OCI-LY1 (cell line): ENCODE measurements around the gene CTDSPL.

Experiments used
- H2AFZ ChIP-seq: fragments of 200-600 bp; sonication (generic), shearing (Covaris generic); 2 replicates; pipeline ENCODE4 v1.6.0; 2014; ENCODE audit warnings: antibody characterized with exemption, mild to moderate bottlenecking, low read length
- H3F3A ChIP-seq: fragments of 200-600 bp; sonication (generic), shearing (Covaris generic); 2 replicates; pipeline ENCODE4 v1.6.0; 2014; ENCODE audit warnings: mild to moderate bottlenecking, antibody characterized with exemption, low read length, moderate library complexity; ENCODE audit not compliant: insufficient read depth
- H3K27ac ChIP-seq: fragments of 200-600 bp; sonication (generic); 2 replicates; pipeline ENCODE4 v1.5.1; 2014; ENCODE audit warnings: low read length, mixed run types, mild to moderate bottlenecking, low read depth; ENCODE audit not compliant: poor library complexity, severe bottlenecking
- H3K27me3 ChIP-seq: fragments of 200-600 bp; sonication (generic); 2 replicates; pipeline ENCODE4 v1.6.0; 2014; ENCODE audit warnings: antibody characterized with exemption, mild to moderate bottlenecking, low read length, moderate library complexity; ENCODE audit not compliant: insufficient read depth
- H3K36me3 ChIP-seq: fragments of 200-600 bp; sonication (generic); 2 replicates; pipeline ENCODE4 v1.6.1; 2014; ENCODE audit warnings: mild to moderate bottlenecking, antibody characterized with exemption, low read length, moderate library complexity, mixed read lengths; ENCODE audit not compliant: insufficient read depth
- H3K4me1 ChIP-seq: fragments of 200-600 bp; sonication (generic); 2 replicates; pipeline ENCODE4 v1.5.1; 2014; ENCODE audit warnings: mild to moderate bottlenecking, low read length, moderate library complexity; ENCODE audit not compliant: insufficient read depth, severe bottlenecking
- H3K4me2 ChIP-seq: fragments of 200-600 bp; sonication (generic), shearing (Covaris generic); 2 replicates; pipeline ENCODE4 v1.6.1; 2014; ENCODE audit warnings: low read length
- H3K4me3 ChIP-seq: fragments of 200-600 bp; sonication (generic); 2 replicates; pipeline ENCODE4 v1.5.1; 2014; ENCODE audit warnings: low read length, low read depth, mild to moderate bottlenecking, mixed read lengths; ENCODE audit not compliant: poor library complexity, severe bottlenecking
- H3K79me2 ChIP-seq: fragments of 200-600 bp; shearing (Covaris generic); 2 replicates; pipeline ENCODE4 v1.6.1; 2016; ENCODE audit warnings: mixed run types, low read length, mixed read lengths; ENCODE audit not compliant: insufficient read depth
- H3K9ac ChIP-seq: fragments of 200-600 bp; sonication (generic), shearing (Covaris generic); 2 replicates; pipeline ENCODE4 v1.6.1; 2014; ENCODE audit warnings: mild to moderate bottlenecking, low read length, mixed read lengths
- H3K9me2 ChIP-seq: fragments of 200-600 bp; sonication (generic), shearing (Covaris generic); 2 replicates; pipeline ENCODE4 v1.6.1; 2014; ENCODE audit warnings: low read depth, mild to moderate bottlenecking, low read length, mixed read lengths
- H3K9me3 ChIP-seq: fragments of 200-600 bp; shearing (Covaris generic); 2 replicates; pipeline ENCODE4 v1.6.1; 2014; ENCODE audit warnings: low read length, mixed read lengths
- H4K20me1 ChIP-seq: fragments of 200-600 bp; sonication (generic), shearing (Covaris generic); 2 replicates; pipeline ENCODE4 v1.6.0; 2016; ENCODE audit warnings: mild to moderate bottlenecking, low read length; ENCODE audit not compliant: insufficient read depth
- EZH2 ChIP-seq: fragments of 200-600 bp; sonication (generic), shearing (Covaris generic); IDR thresholded peaks from 2 replicates; pipeline ENCODE4 v1.8.0; 2017; ENCODE audit warnings: borderline replicate concordance, mixed run types, mild to moderate bottlenecking, antibody characterized with exemption, low read length, moderate library complexity, mixed read lengths
- TF ChIP-seq, protein P1 (sequence below): fragments of 200-600 bp; sonication (generic), shearing (Covaris generic); IDR thresholded peaks from 2 replicates; pipeline ENCODE4 v1.5.1; 2017; ENCODE audit warnings: mild to moderate bottlenecking, antibody characterized with exemption, low read length, moderate library complexity, mixed read lengths

CTDSPL gene

DNA sequence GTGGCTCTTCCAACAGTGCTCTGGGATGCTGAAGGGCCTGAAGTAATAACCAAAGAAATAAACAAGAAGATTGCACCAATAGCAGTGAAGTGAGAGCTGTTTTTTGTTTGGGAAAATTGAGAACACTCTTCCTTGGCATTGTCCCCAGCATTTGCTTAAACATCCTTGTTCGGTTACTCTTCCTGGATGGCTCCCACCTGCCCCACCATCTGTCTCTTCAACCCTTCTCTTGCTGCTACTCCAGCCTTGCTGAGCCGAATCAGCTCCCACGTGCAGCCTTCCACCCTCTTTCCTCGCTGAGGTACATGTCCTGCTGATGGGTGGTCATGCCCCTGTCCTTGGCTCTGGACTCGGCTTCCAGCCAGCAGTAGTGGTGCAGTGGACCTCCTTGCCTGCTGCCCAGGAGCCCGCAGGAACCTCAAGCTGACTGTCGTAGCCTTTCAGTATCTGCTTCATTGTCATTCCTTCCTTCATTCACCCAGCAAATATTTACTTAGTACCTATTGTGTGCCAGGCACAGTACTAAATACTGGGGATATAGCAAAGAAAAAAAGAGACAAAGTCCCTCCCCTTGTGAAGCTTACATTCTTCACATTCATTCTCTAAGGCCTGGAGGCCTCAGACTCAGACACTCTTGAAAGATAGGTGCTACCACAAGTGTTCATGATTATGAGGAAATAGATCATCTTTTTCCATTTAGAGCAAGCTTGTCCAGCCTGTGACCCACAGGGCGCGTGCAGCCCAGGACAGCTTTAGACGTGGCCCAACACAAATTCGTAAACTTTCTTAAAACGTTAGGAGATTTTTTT is 111.8 kb downstream of the CTDSPL start:
- Histone ChIP-seq H3K79me2 (no peaks in the 10 kb centered on the region), H3K9ac (no peak overlapping the region), H3K27ac (no peak overlapping the region), H3K4me1 (peaks cover 3% of the 10 kb centered on the region), H3K36me3 (no peaks in the 10 kb centered on the region), H3F3A (no peaks in the 10 kb centered on the region), H3K27me3 (no peaks in the 10 kb centered on the region), H4K20me1 (no peaks in the 10 kb centered on the region), H2AFZ (no peak overlapping the region), H3K4me3 (no peak overlapping the region), H3K9me3 (no peaks in the 10 kb centered on the region), H3K9me2 (no peaks in the 10 kb centered on the region), H3K4me2 (no peak overlapping the region)
- TF ChIP-seq, protein P1, sequence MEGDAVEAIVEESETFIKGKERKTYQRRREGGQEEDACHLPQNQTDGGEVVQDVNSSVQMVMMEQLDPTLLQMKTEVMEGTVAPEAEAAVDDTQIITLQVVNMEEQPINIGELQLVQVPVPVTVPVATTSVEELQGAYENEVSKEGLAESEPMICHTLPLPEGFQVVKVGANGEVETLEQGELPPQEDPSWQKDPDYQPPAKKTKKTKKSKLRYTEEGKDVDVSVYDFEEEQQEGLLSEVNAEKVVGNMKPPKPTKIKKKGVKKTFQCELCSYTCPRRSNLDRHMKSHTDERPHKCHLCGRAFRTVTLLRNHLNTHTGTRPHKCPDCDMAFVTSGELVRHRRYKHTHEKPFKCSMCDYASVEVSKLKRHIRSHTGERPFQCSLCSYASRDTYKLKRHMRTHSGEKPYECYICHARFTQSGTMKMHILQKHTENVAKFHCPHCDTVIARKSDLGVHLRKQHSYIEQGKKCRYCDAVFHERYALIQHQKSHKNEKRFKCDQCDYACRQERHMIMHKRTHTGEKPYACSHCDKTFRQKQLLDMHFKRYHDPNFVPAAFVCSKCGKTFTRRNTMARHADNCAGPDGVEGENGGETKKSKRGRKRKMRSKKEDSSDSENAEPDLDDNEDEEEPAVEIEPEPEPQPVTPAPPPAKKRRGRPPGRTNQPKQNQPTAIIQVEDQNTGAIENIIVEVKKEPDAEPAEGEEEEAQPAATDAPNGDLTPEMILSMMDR = no peak
- no peak for TF ChIP-seq EZH2

DNA sequence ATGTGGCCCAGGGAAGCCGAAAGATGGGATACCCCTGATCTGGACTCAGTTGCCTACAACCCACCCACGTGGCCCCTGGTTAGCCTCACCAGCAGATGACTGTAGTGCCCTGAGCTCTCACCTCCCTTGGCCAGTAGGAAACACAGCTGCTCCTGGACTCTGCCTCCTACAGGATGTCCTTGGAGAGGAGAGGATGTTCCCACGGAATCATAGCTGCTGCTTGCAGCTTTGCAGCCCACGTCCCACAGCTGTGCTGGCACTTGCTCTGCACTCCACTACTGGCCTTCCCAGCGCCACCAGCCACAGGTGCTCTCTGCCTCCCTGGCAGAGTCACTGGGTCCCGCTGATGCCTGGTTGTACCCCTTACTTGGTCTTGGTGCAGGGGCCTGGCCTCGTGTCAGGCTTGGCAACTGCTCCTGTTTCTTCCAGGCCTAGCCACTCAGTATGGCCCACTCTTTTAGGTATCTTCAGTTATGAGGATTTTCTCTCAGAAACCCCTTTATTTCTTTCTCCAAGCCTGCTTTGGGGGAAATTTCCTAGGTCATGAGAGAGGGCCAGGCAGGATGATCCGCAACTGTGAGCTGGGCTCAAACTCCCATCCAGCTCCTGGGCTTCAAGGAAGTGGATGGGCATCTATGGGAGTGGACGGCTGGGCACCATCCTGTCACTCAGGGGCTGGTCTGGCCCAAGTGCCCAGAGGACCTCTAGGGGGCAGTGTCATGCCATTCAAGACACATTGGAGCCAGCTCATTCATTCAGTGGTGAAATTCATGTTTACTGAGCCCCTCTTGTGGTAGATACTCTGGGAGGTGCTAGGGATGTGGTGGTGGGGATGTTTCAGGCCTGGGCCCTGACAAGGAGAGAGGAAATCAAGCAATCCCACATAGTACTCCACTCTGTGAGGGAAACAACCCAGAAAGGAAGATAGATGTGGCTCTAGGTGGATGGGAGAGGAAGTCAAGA is 112.7 kb downstream of the CTDSPL start:
- Histone ChIP-seq H4K20me1 (no peaks in the 10 kb centered on the region), H3K27ac (no peak overlapping the region), H3K4me2 (no peak overlapping the region), H3K36me3 (no peaks in the 10 kb centered on the region), H3K9me3 (no peaks in the 10 kb centered on the region), H3K4me1 (peaks cover 3% of the 10 kb centered on the region), H3K27me3 (no peaks in the 10 kb centered on the region), H3F3A (no peaks in the 10 kb centered on the region), H3K9ac (no peak overlapping the region), H3K9me2 (no peaks in the 10 kb centered on the region), H3K79me2 (no peaks in the 10 kb centered on the region), H3K4me3 (no peak overlapping the region), H2AFZ (no peak overlapping the region)
- no peak for TF ChIP-seq EZH2
- TF ChIP-seq, protein P1 = peak; percentile 96

GRCh38 chr3:37979541-37980461 is 118.1 kb downstream of the CTDSPL start:
- Histone ChIP-seq H3K9ac (no peak overlapping the region), H3K9me3 (no peaks in the 10 kb centered on the region), H3K4me3 (no peak overlapping the region), H2AFZ (no peak overlapping the region), H3F3A (no peaks in the 10 kb centered on the region), H3K79me2 (no peaks in the 10 kb centered on the region), H3K36me3 (no peaks in the 10 kb centered on the region), H3K27ac (no peak overlapping the region), H3K4me1 (no peaks in the 10 kb centered on the region), H4K20me1 (no peaks in the 10 kb centered on the region), H3K9me2 (no peaks in the 10 kb centered on the region), H3K4me2 (no peak overlapping the region), H3K27me3 (no peaks in the 10 kb centered on the region; the same call in 1 of the 2 replicates)
- no peak for TF ChIP-seq EZH2
- TF ChIP-seq, protein P1 = no peak
